IMR-90 (cell line): ENCODE results near the gene EHD4. TPM values are rescaled to one million over a fixed set of nuclear protein-coding genes. Genes with fewer than 3 reads are reported as not detected.

Experiments used
- ATAC-seq: fragments of 200-7000 bp; cut with Tn5 transposase; 2 replicates; pipeline ENCODE4 v1.9.1; 2020; ENCODE audit warnings: low read depth, mild to moderate bottlenecking, moderate library complexity
- BruUV-seq: library from RNA; stranded (reverse); fragments of 400-500 nt; replicated peaks from 2 replicates; lab custom pipeline; 2021; lab: Mats Ljungman, UMichigan
- CTCF ChIA-PET: fragments of 300-600 bp; formaldehyde crosslinking; extraction: SDS; loops from one replicate; lab custom pipeline; 2021; ENCODE audit warnings: antibody characterized with exemption; lab: Yijun Ruan, JAX
- POLR2A ChIA-PET: fragments of 300-600 bp; sonication (Branson Sonifier 250); formaldehyde crosslinking; loops from one replicate; lab custom pipeline; 2022; ENCODE audit warnings: antibody characterized with exemption; ENCODE audit not compliant: unreplicated experiment; lab: Charles Lee
- DNase-seq: peaks from one replicate; pipeline ENCODE4 v3.0.0; 2013
- H2AFZ ChIP-seq: replicated peaks from 2 replicates; pipeline ENCODE3; 2013; ENCODE audit warnings: low read length, mild to moderate bottlenecking; ENCODE audit not compliant: poor library complexity
- H2AK5ac ChIP-seq: 2 replicates; pipeline ENCODE4 v1.6.1; 2013; ENCODE audit warnings: low read depth, low read length, inconsistent platforms
- H2AK9ac ChIP-seq: replicated peaks from 2 replicates; pipeline ENCODE3; 2013; ENCODE audit warnings: mild to moderate bottlenecking, low read depth, low read length, moderate library complexity; ENCODE audit not compliant: poor library complexity
- H2BK120ac ChIP-seq: 2 replicates; pipeline ENCODE4 v1.6.1; 2013; ENCODE audit warnings: low read depth, low read length, inconsistent platforms
- H2BK15ac ChIP-seq: 3 replicates; pipeline ENCODE4 v1.6.1; 2013; ENCODE audit warnings: low read depth, low read length, inconsistent platforms
- H2BK20ac ChIP-seq: 2 replicates; pipeline ENCODE4 v1.6.1; 2013; ENCODE audit warnings: low read depth, mild to moderate bottlenecking, inconsistent platforms, low read length, moderate library complexity
- H2BK5ac ChIP-seq: 2 replicates; pipeline ENCODE4 v1.6.1; 2013; ENCODE audit warnings: mild to moderate bottlenecking, low read depth, low read length, inconsistent platforms; ENCODE audit not compliant: poor library complexity, severe bottlenecking
- H3K14ac ChIP-seq: replicated peaks from 2 replicates; pipeline ENCODE4 v1.6.1; 2013; ENCODE audit warnings: low read depth, low read length, inconsistent platforms
- H3K18ac ChIP-seq: 2 replicates; pipeline ENCODE4 v1.6.1; 2013; ENCODE audit warnings: low read depth, low read length, control low read depth
- H3K23ac ChIP-seq: 2 replicates; pipeline ENCODE4 v1.6.1; 2013; ENCODE audit warnings: low read depth, low read length, inconsistent platforms
- H3K27ac ChIP-seq: 2 replicates; pipeline ENCODE4 v1.5.1; 2013; ENCODE audit warnings: mild to moderate bottlenecking, control low read depth, low read length; ENCODE audit not compliant: insufficient read depth
- H3K27me3 ChIP-seq: 2 replicates; pipeline ENCODE4 v1.6.1; 2013; ENCODE audit warnings: low read length; ENCODE audit not compliant: control insufficient read depth, insufficient read depth
- H3K36me3 ChIP-seq: 2 replicates; pipeline ENCODE4 v1.6.1; 2013; ENCODE audit warnings: low read length, mixed read lengths; ENCODE audit not compliant: control insufficient read depth, insufficient read depth
- H3K4ac ChIP-seq: 2 replicates; pipeline ENCODE4 v1.6.1; 2013; ENCODE audit warnings: low read depth, low read length, inconsistent platforms
- H3K4me1 ChIP-seq: 2 replicates; pipeline ENCODE4 v1.6.1; 2013; ENCODE audit warnings: low read length, mixed read lengths; ENCODE audit not compliant: control insufficient read depth, insufficient read depth
- H3K4me2 ChIP-seq: 2 replicates; pipeline ENCODE4 v1.6.1; 2013; ENCODE audit warnings: low read depth, mild to moderate bottlenecking, control low read depth, low read length, moderate library complexity
- H3K4me3 ChIP-seq: 2 replicates; pipeline ENCODE4 v1.5.1; 2013; ENCODE audit warnings: low read depth, mild to moderate bottlenecking, control low read depth, low read length, moderate library complexity; ENCODE audit not compliant: insufficient read depth
- H3K56ac ChIP-seq: 2 replicates; pipeline ENCODE4 v1.6.1; 2013; ENCODE audit warnings: low read length, inconsistent platforms; ENCODE audit not compliant: insufficient read depth; ENCODE audit errors: extremely low read depth
- H3K79me1 ChIP-seq, 2 experiments: 2 replicates each; pipeline ENCODE4 v1.6.1; 2013; ENCODE audit warnings: low read length in 2 of 2, inconsistent platforms in 1 of 2, low read depth in 1 of 2
- H3K9ac ChIP-seq: 2 replicates; pipeline ENCODE4 v1.6.1; 2013; ENCODE audit warnings: low read depth, low read length, control low read depth
- H3K9me1 ChIP-seq: 2 replicates; pipeline ENCODE4 v1.6.1; 2013; ENCODE audit warnings: low read length, inconsistent platforms; ENCODE audit not compliant: insufficient read depth
- H3K9me3 ChIP-seq: 2 replicates; pipeline ENCODE4 v1.6.1; 2013; ENCODE audit warnings: low read length; ENCODE audit not compliant: control insufficient read depth, insufficient read depth
- H4K20me1 ChIP-seq: 2 replicates; pipeline ENCODE4 v1.6.1; 2013; ENCODE audit warnings: low read length, inconsistent platforms; ENCODE audit not compliant: insufficient read depth
- H4K5ac ChIP-seq: 2 replicates; pipeline ENCODE4 v1.6.1; 2013; ENCODE audit warnings: mild to moderate bottlenecking, low read depth, low read length, control low read depth
- H4K8ac ChIP-seq, 2 experiments: 2 replicates each; pipeline ENCODE4 v1.6.1; 2013; ENCODE audit warnings: low read depth in 2 of 2, low read length in 2 of 2, control low read depth in 1 of 2, inconsistent platforms in 1 of 2
- H4K91ac ChIP-seq: 2 replicates; pipeline ENCODE4 v1.6.1; 2013; ENCODE audit warnings: low read depth, low read length, inconsistent platforms; ENCODE audit not compliant: insufficient read depth
- BHLHE40 ChIP-seq: fragments of 150-350 bp; IDR thresholded peaks from 2 replicates; pipeline ENCODE4 v1.6.1; 2016; ENCODE audit warnings: mild to moderate bottlenecking, low read depth, low read length
- CEBPB ChIP-seq: IDR thresholded peaks from 2 replicates; pipeline ENCODE4 v1.6.1; 2012; ENCODE audit warnings: low read depth, low read length, improper control_type of control experiment
- CHD1 ChIP-seq: IDR thresholded peaks from 2 replicates; pipeline ENCODE4 v1.6.1; 2012; ENCODE audit warnings: low read depth, low read length, improper control_type of control experiment
- ELK1 ChIP-seq: fragments of 150-350 bp; IDR thresholded peaks from 2 replicates; pipeline ENCODE4 v1.6.1; 2016; ENCODE audit warnings: low read depth, mild to moderate bottlenecking, low read length, moderate library complexity, borderline replicate concordance
- FOS ChIP-seq: fragments of 150-350 bp; IDR thresholded peaks from 2 replicates; pipeline ENCODE4 v1.6.1; 2016; ENCODE audit warnings: low read depth, low read length
- MAFK ChIP-seq: IDR thresholded peaks from 2 replicates; pipeline ENCODE4 v1.6.1; 2012; ENCODE audit warnings: low read depth, low read length, improper control_type of control experiment
- MAZ ChIP-seq: IDR thresholded peaks from 2 replicates; pipeline ENCODE4 v1.6.1; 2012; ENCODE audit warnings: low read depth, mild to moderate bottlenecking, low read length, improper control_type of control experiment, moderate library complexity, borderline replicate concordance
- MXI1 ChIP-seq: IDR thresholded peaks from 2 replicates; pipeline ENCODE4 v1.6.1; 2012; ENCODE audit warnings: low read depth, mild to moderate bottlenecking, low read length, moderate library complexity, borderline replicate concordance
- NFE2L2 ChIP-seq: fragments of 150-350 bp; IDR thresholded peaks from 2 replicates; pipeline ENCODE4 v1.6.1; 2016; ENCODE audit warnings: low read depth, mild to moderate bottlenecking, low read length
- POLR2A ChIP-seq: IDR thresholded peaks from 2 replicates; pipeline ENCODE4 v1.6.1; 2012; ENCODE audit warnings: mild to moderate bottlenecking, low read depth, low read length
- RAD21 ChIP-seq: IDR thresholded peaks from 2 replicates; pipeline ENCODE4 v1.6.1; 2012; ENCODE audit warnings: low read length, improper control_type of control experiment
- RCOR1 ChIP-seq: IDR thresholded peaks from 2 replicates; pipeline ENCODE4 v1.6.1; 2012; ENCODE audit warnings: mild to moderate bottlenecking, low read length, improper control_type of control experiment; ENCODE audit not compliant: insufficient replicate concordance
- RFX5 ChIP-seq: IDR thresholded peaks from 2 replicates; pipeline ENCODE4 v1.8.0; 2012; ENCODE audit warnings: low read depth, mild to moderate bottlenecking, low read length, moderate library complexity
- SMC3 ChIP-seq: fragments of 150-350 bp; IDR thresholded peaks from 2 replicates; pipeline ENCODE4 v1.6.1; 2016; ENCODE audit warnings: low read depth, mild to moderate bottlenecking, antibody characterized with exemption, low read length, moderate library complexity
- WGBS, 2 experiments: methylation state at CpG; one replicate each; pipeline versions ENCODE4 v1.1.5 to v1.1.7; 2013; ENCODE audit warnings: missing lambda C conversion rate in 2 of 2; ENCODE audit not compliant: insufficient read length in 1 of 2; ENCODE audit errors: extremely low coverage in 2 of 2; 5-methylcytosine and 5-hydroxymethylcytosine counted together
- dilution Hi-C: fragments of 300-500 bp; cut with HindIII; formaldehyde crosslinking; loops from one replicate; pipeline ENCODE4 v1.14.3; 2018; ENCODE audit warnings: low sequenced_read_pairs; ENCODE audit not compliant: unreplicated experiment
- in situ Hi-C: fragments of 300-500 bp; cut with MboI; formaldehyde crosslinking; loops from 3 replicates; pipeline ENCODE4 v1.14.3; 2019; ENCODE audit warnings: low sequenced_read_pairs, inconsistent platforms, mixed read lengths
- intact Hi-C: fragments of 100-400 bp; cut with micrococcal nuclease; formaldehyde crosslinking; loops from 2 replicates; pipeline ENCODE4 v1.10.0; 2022
- polyA plus RNA-seq, 3 experiments: library from polyadenylated mRNA; depleted of rRNA; stranded (reverse); fragments of >200 nt; gene quantifications; 2 replicates each; pipeline ENCODE4 v1.2.3, GENCODE V29; 2012; ENCODE audit warnings: low replicate concordance in 1 of 3
- total RNA-seq: library from RNA; depleted of rRNA; stranded (reverse); fragments of >200 nt; gene quantifications from 2 replicates; pipeline ENCODE4 v1.2.3, GENCODE V29; 2012
- TF ChIP-seq, protein P1 (sequence below): fragments of 150-350 bp; IDR thresholded peaks from 2 replicates; pipeline ENCODE4 v1.6.1; 2017; ENCODE audit warnings: mild to moderate bottlenecking, antibody characterized with exemption, low read length, low read depth
- TF ChIP-seq, protein P2 (sequence below): conservative IDR thresholded peaks from 2 replicates; pipeline ENCODE4 v1.5.1; 2012; ENCODE audit warnings: mild to moderate bottlenecking, low read depth, low read length, improper control_type of control experiment

The EHD4 gene
- total and polyA plus RNA-seq, 2 of the 4 experiments (the other 2 are of a cell fraction): 21.0 to 29.0 TPM

GRCh38 chr15:41884458-41884857, 87.9 kb downstream of the EHD4 start:
- H2AK9ac ChIP-seq: no peak overlapping the region
- peaks cover 9% of the 10 kb centered on the region; the same call in 1 of the 2 replicates for H4K20me1 ChIP-seq
- no peaks in the 10 kb centered on the region for H3K9me3 ChIP-seq
- H2AK5ac ChIP-seq: no peak overlapping the region
- peaks cover 2% of the 10 kb centered on the region; the same call in 1 of the 2 replicates for H3K9me1 ChIP-seq
- no peak overlapping the region for H3K14ac ChIP-seq
- no peak overlapping the region for H3K9ac ChIP-seq
- TF ChIP-seq SMC3 (no peak), ELK1 (no peak), POLR2A (no peak), BHLHE40 (no peak), FOS (no peak), MAZ (no peak), NFE2L2 (no peak), RCOR1 (no peak), MAFK (no peak), RAD21 (no peak), CHD1 (no peak), MXI1 (no peak), RFX5 (no peak), CEBPB (no peak)
- TF ChIP-seq, protein P1, sequence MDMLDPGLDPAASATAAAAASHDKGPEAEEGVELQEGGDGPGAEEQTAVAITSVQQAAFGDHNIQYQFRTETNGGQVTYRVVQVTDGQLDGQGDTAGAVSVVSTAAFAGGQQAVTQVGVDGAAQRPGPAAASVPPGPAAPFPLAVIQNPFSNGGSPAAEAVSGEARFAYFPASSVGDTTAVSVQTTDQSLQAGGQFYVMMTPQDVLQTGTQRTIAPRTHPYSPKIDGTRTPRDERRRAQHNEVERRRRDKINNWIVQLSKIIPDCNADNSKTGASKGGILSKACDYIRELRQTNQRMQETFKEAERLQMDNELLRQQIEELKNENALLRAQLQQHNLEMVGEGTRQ: no peak
- TF ChIP-seq, protein P2, sequence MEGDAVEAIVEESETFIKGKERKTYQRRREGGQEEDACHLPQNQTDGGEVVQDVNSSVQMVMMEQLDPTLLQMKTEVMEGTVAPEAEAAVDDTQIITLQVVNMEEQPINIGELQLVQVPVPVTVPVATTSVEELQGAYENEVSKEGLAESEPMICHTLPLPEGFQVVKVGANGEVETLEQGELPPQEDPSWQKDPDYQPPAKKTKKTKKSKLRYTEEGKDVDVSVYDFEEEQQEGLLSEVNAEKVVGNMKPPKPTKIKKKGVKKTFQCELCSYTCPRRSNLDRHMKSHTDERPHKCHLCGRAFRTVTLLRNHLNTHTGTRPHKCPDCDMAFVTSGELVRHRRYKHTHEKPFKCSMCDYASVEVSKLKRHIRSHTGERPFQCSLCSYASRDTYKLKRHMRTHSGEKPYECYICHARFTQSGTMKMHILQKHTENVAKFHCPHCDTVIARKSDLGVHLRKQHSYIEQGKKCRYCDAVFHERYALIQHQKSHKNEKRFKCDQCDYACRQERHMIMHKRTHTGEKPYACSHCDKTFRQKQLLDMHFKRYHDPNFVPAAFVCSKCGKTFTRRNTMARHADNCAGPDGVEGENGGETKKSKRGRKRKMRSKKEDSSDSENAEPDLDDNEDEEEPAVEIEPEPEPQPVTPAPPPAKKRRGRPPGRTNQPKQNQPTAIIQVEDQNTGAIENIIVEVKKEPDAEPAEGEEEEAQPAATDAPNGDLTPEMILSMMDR: no peak
- no peak overlapping the region for H2BK120ac ChIP-seq
- CTCF ChIA-PET: no interaction called here
- no peak overlapping the region for H3K18ac ChIP-seq
- intact Hi-C loops: no loop called here
- no peak overlapping the region for H4K8ac ChIP-seq
- no peak overlapping the region for H3K4me3 ChIP-seq
- H2BK15ac ChIP-seq: no peak overlapping the region
- dilution Hi-C loops: no loop called here
- H4K91ac ChIP-seq: no peak overlapping the region
- in situ Hi-C loops: no loop called here
- H3K36me3 ChIP-seq: no peaks in the 10 kb centered on the region
- DNase-seq (no peak), ATAC-seq (no peak)
- H3K4me1 ChIP-seq: 0 out of 2 replicates have a peak, but pooled peaks cover 2% of the 10 kb centered on the region
- POLR2A ChIA-PET: no interaction called here
- no peak overlapping the region for H3K23ac ChIP-seq
- H3K4ac ChIP-seq: no peak overlapping the region
- WGBS, 2 experiments: 70% methylated on average over 6 of the region's 7 CpGs; no CpG with 5 or more reads in 1 of the 2 experiments
- H3K27me3 ChIP-seq: peaks cover 25% of the 10 kb centered on the region
- H3K4me2 ChIP-seq: no peak overlapping the region
- H3K56ac ChIP-seq: no peak overlapping the region
- H3K79me1 ChIP-seq: no peaks in the 10 kb centered on the region
- no peak overlapping the region for H3K27ac ChIP-seq
- no peak overlapping the region for H2BK5ac ChIP-seq
- BruUV-seq: no TSS peak
- H2AFZ ChIP-seq: no peak overlapping the region
- H2BK20ac ChIP-seq: no peak overlapping the region
- no peak overlapping the region for H4K5ac ChIP-seq
